HG02870 (cell line): ENCODE results near the gene NPAS3.

Experiments
- ATAC-seq: cut with Tn5 transposase; IDR thresholded peaks from one replicate; pipeline ENCODE4 v1.9.1; 2021; ENCODE audit warnings: mild to moderate bottlenecking, moderate library complexity; ENCODE audit not compliant: unreplicated experiment

The NPAS3 gene

GRCh38 chr14:33568935-33569579 is 630.4 kb downstream of the NPAS3 start:
- no peak for ATAC-seq

DNA sequence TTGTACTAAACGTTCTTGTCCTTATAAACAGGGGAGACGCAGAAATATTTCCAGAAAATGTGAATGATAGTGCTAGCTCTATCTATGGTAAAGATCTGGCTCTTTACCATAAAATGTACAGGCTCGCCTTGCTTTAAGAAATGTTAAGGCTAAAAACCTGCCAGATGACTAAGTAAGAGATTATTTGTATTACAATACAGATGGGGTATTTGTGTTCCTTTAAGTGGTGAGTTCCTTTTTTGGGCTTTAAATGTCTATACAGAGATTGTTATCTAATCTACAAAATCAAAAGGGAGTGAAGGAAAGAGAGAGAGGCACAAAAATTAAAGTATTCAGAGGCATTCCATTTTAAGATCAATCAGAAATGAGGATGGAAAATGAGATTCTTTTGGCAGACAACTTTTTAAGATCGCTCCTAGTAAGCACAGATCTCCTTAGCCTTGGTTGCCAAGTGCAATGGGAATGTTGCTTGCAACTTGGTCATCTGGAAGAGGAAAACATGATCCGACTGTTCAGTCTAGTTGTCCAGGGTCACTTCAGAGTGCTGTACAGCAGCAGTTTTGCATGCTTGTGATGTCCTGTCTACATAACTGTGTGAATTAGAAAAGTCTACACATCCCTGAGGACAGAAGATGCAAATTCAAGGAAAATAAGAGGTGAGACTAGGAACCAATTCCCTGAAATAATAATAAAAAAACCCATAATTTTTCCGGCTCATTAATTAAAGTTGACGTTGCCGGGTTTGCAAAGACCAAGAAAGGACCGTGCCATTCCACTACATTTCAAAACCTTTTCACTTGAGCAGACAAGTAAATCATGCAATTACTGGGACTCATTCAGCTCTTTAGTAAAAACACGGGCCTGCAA is 631.4 kb downstream of the NPAS3 start:
- no peak for ATAC-seq

GRCh38 chr14:33570694-33571310 is 632.1 kb downstream of the NPAS3 start:
- no peak for ATAC-seq

GRCh38 chr14:33573301-33573880 is 634.7 kb downstream of the NPAS3 start:
- ATAC-seq = no peak

- ATAC-seq = no peak
Measured at GRCh38 chr14:33576014-33576413, 637.3 kb downstream of the NPAS3 start.

DNA sequence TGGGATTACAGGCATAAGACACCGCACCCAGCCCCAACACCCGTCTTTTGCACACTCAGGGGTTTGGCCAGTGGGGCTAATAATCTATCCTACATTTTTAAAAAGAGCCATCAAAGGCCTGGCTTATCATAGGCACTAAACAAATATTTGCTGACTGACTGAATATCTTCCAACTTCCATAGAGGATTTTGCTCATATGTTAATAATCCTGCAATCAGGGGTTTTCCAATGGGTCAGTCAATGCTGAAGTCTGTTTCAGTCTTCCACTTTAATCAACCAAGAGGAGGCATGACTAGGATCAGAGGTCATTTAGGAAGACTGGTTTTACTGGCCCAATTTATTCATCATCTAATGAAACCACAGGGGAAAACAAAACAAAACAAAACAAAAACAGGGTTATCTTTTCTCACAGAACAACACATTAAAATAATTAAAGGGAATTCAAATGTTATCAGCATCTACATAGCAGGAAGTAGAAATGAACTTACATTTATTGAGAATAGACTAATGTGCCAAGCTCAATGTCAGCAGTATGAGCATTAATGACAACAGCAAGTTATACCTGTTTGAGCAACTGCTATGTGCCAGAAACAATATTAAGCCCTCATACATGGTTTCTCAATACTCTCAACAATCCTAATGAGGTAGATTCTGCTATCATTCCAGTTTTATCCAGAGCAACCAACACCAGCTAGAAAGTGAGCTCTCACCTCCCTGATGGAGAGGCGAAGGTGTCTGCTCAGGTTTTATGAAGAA is 640.0 kb downstream of the NPAS3 start:
- ATAC-seq = no peak

- ATAC-seq = no peak
Measured at GRCh38 chr14:33580231-33580749, 641.6 kb downstream of the NPAS3 start.

GRCh38 chr14:33580841-33581240 is 642.2 kb downstream of the NPAS3 start:
- no peak for ATAC-seq

GRCh38 chr14:33584697-33585096 is 646.0 kb downstream of the NPAS3 start:
- ATAC-seq = no peak

DNA sequence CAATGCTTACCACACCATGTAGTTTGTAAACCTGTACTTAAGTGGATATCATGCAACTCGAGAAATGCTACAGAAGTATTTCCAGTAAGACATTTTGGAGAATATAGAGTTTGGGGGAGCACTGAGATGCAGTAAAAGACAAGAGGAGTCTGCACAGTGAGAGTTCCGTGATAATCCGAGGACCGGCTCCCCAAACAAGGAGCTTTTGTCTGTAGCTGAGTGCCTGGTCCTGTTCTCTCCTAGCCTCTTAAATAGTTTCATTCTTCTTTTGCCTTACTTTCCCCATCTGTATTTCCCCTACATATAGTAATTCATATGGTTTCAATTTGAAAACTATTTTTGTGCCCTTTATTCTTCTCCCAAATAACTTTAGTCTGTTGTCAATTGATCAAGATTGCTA is 648.1 kb downstream of the NPAS3 start:
- no peak for ATAC-seq

GRCh38 chr14:33587791-33588190 is 649.1 kb downstream of the NPAS3 start:
- ATAC-seq = no peak

GRCh38 chr14:33588771-33589170 is 650.1 kb downstream of the NPAS3 start:
- ATAC-seq = no peak

- ATAC-seq = no peak
Measured at GRCh38 chr14:33589334-33589733, 650.7 kb downstream of the NPAS3 start.

- ATAC-seq = no peak
Measured at GRCh38 chr14:33590891-33591630, 652.4 kb downstream of the NPAS3 start.

DNA sequence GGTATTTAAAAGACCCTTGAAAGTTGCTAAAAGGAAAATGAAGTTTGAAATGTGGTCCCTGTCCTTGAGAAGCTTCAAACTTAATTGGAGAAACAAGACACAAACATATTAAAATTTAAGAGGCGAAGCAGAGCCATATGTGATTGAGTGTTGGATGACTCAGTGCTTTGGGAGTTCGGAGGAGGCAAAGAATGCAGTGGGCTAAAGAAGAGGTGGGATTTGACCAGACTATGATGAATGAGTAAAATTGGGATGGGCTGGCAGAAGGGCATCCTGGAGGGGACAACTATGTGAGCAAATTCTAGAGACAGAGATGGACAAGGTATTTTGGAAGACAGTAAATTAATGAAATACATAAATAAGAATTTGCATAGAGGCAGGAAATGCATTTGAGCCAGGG is 653.6 kb downstream of the NPAS3 start:
- ATAC-seq = no peak

- no peak for ATAC-seq
Measured at GRCh38 chr14:33596211-33597080, 657.8 kb downstream of the NPAS3 start.

GRCh38 chr14:33598582-33598981 is 659.9 kb downstream of the NPAS3 start:
- no peak for ATAC-seq

GRCh38 chr14:33602396-33602795 is 663.7 kb downstream of the NPAS3 start:
- ATAC-seq = no peak

DNA sequence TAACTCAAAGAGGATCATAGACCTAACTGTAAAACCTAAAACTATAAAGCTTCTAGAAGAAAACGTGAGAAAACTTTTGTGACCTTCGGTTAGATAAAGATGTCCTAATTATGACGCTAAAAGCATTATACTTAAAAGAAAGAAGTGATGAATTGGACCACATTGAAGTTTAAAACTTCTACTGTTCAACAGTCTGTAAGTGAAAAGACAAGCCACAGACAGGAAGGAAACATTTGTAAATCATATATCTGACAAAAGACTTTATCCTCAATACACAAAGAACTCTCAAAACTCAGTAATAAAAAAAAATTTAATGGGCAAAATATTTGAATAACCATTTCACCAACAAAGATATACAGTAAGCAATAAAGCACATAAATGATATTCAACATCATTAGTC is 667.9 kb downstream of the NPAS3 start:
- ATAC-seq = no peak
